ENCODE results near the gene CEMIP2. TPM values are rescaled to one million over a fixed set of nuclear protein-coding genes. Genes with fewer than 3 reads are reported as not detected.
A peak's percentile ranks its signal among the peaks of the same experiment; 100 is the strongest.
"Not testable (repeated sequence)": the region's sequence is repeated elsewhere in the genome, so short reads cannot be mapped to it uniquely, and the experiment has no call there.

Gene CEMIP2
- total RNA-seq, 1 experiment from 2014 or later: 16.0 TPM

GRCh38 chr9:71663931-71664459 is 104.3 kb downstream of the CEMIP2 start:
- Histone ChIP-seq H3K27me3 (ENCODE audit: low read length) (no peaks in the 10 kb centered on the region), H3K27ac (ENCODE audit: low read length) (no peak overlapping the region), H3K79me2 (ENCODE audit: low read length) (no peaks in the 10 kb centered on the region), H3K9ac (ENCODE audit: low read length) (no peak overlapping the region), H4K20me1 (ENCODE audit: low read length) (no peaks in the 10 kb centered on the region), H3K4me1 (ENCODE audit: insufficient read depth, low read length) (peaks cover 14% of the 10 kb centered on the region), H3F3A (ENCODE audit: low read length, unreplicated experiment) (no peaks in the 10 kb centered on the region), H3K9me2 (replicated peaks; ENCODE audit: low read length) (no peaks in the 10 kb centered on the region), H3K9me3 (ENCODE audit: low read length) (no peaks in the 10 kb centered on the region), H3K36me3 (ENCODE audit: low read depth, low read length) (no peaks in the 10 kb centered on the region), H3K4me2 (ENCODE audit: low read length) (no peak overlapping the region), H2AFZ (ENCODE audit: low read length) (no peak overlapping the region), H3K4me3 (ENCODE audit: low read length) (no peak overlapping the region)
- DNase-seq (peak; percentile 18), ATAC-seq (no peak)
- intact Hi-C loops (cut with micrococcal nuclease): no loop called here
- POLR2A ChIA-PET (ENCODE audit: unreplicated experiment): no interaction called here
- TF ChIP-seq CTCF (conservative IDR thresholded peaks at IDR 0.05; ENCODE audit: low read depth, low read length) (no peak), EZH2phosphoT487 (IDR thresholded peaks at IDR 0.05; ENCODE audit: borderline replicate concordance, low read length) (no peak), EZH2 (IDR thresholded peaks at IDR 0.05; ENCODE audit: low read length, unreplicated experiment) (no peak)
- CTCF ChIA-PET: no interaction called here
- no TSS peak for BruUV-seq (replicated peaks)

GRCh38 chr9:71663216-71663615 is 105.1 kb downstream of the CEMIP2 start:
- intact Hi-C loops (cut with micrococcal nuclease): no loop called here
- no peak overlapping the region for H3K9ac ChIP-seq (ENCODE audit: low read length)
- CTCF ChIA-PET: no interaction called here
- H3K27me3 ChIP-seq (ENCODE audit: low read length): no peaks in the 10 kb centered on the region
- TF ChIP-seq CTCF (conservative IDR thresholded peaks at IDR 0.05; ENCODE audit: low read depth, low read length): no peak
- DNase-seq (no peak), ATAC-seq (no peak)
- no peaks in the 10 kb centered on the region for H3K9me3 ChIP-seq (ENCODE audit: low read length)
- H3K27ac ChIP-seq (ENCODE audit: low read length): no peak overlapping the region
- H3K4me3 ChIP-seq (ENCODE audit: low read length): no peak overlapping the region
- no peaks in the 10 kb centered on the region for H3K79me2 ChIP-seq (ENCODE audit: low read length)
- H4K20me1 ChIP-seq (ENCODE audit: low read length): no peaks in the 10 kb centered on the region
- BruUV-seq (replicated peaks): no TSS peak
- no peaks in the 10 kb centered on the region for H3K36me3 ChIP-seq (ENCODE audit: low read depth, low read length)
- peaks cover 14% of the 10 kb centered on the region for H3K4me1 ChIP-seq (ENCODE audit: insufficient read depth, low read length)
- POLR2A ChIA-PET (ENCODE audit: unreplicated experiment): no interaction called here
- H2AFZ ChIP-seq (ENCODE audit: low read length): no peak overlapping the region
- H3K9me2 ChIP-seq (replicated peaks; ENCODE audit: low read length): no peaks in the 10 kb centered on the region
- no peaks in the 10 kb centered on the region for H3F3A ChIP-seq (ENCODE audit: low read length, unreplicated experiment)
- H3K4me2 ChIP-seq (ENCODE audit: low read length): no peak overlapping the region

GRCh38 chr9:71662082-71662481 is 106.2 kb downstream of the CEMIP2 start:
- Histone ChIP-seq H3K79me2 (ENCODE audit: low read length) (no peaks in the 10 kb centered on the region), H4K20me1 (ENCODE audit: low read length) (no peaks in the 10 kb centered on the region), H3K4me3 (ENCODE audit: low read length) (no peak overlapping the region), H3K4me1 (ENCODE audit: insufficient read depth, low read length) (peaks cover 14% of the 10 kb centered on the region), H3K4me2 (ENCODE audit: low read length) (peak overlapping the region; percentile 52), H3K9ac (ENCODE audit: low read length) (no peak overlapping the region), H3K9me3 (ENCODE audit: low read length) (no peaks in the 10 kb centered on the region), H3K36me3 (ENCODE audit: low read depth, low read length) (no peaks in the 10 kb centered on the region), H3K9me2 (replicated peaks; ENCODE audit: low read length) (no peaks in the 10 kb centered on the region), H3K27me3 (ENCODE audit: low read length) (no peaks in the 10 kb centered on the region), H3K27ac (ENCODE audit: low read length) (0 out of 2 replicates have a peak overlapping the region, but pooled peaks have one; percentile 15), H2AFZ (ENCODE audit: low read length) (peak overlapping the region; percentile 41; the same call in 1 of the 2 replicates), H3F3A (ENCODE audit: low read length, unreplicated experiment) (no peaks in the 10 kb centered on the region)
- peak; percentile 47 for DNase-seq
- TF ChIP-seq CTCF (conservative IDR thresholded peaks at IDR 0.05; ENCODE audit: low read depth, low read length) (no peak), EZH2phosphoT487 (IDR thresholded peaks at IDR 0.05; ENCODE audit: borderline replicate concordance, low read length) (no peak), EZH2 (IDR thresholded peaks at IDR 0.05; ENCODE audit: low read length, unreplicated experiment) (no peak)
- ChIA-PET POLR2A (ENCODE audit: unreplicated experiment) (no interaction called here), CTCF (no interaction called here)
- intact Hi-C loops (cut with micrococcal nuclease): no loop called here
- no TSS peak for BruUV-seq (replicated peaks)
- peak; percentile 71 for ATAC-seq

- H3F3A ChIP-seq (ENCODE audit: low read length, unreplicated experiment); H3K36me3 ChIP-seq (ENCODE audit: low read depth, low read length); H2AFZ ChIP-seq (ENCODE audit: low read length); ATAC-seq; CTCF ChIA-PET; intact Hi-C loops (cut with micrococcal nuclease); H3K9ac ChIP-seq (ENCODE audit: low read length); POLR2A ChIA-PET (ENCODE audit: unreplicated experiment); H3K4me2 ChIP-seq (ENCODE audit: low read length); H3K27ac ChIP-seq (ENCODE audit: low read length); BruUV-seq (replicated peaks); H3K4me1 ChIP-seq (ENCODE audit: insufficient read depth, low read length); H3K9me3 ChIP-seq (ENCODE audit: low read length); H3K9me2 ChIP-seq (replicated peaks; ENCODE audit: low read length); H4K20me1 ChIP-seq (ENCODE audit: low read length); H3K27me3 ChIP-seq (ENCODE audit: low read length); H3K79me2 ChIP-seq (ENCODE audit: low read length); DNase-seq; H3K4me3 ChIP-seq (ENCODE audit: low read length): not testable (repeated sequence)
Measured at GRCh38 chr9:71657276-71657675, 111.0 kb downstream of the CEMIP2 start.
